ENCODE data around the gene KSR1. TPM values are rescaled to one million over a fixed set of nuclear protein-coding genes. Genes with fewer than 3 reads are reported as not detected.

KSR1 gene
- total RNA-seq, 6 donors from 2014 or later, result 23.0 to 94.3 (median 60.9) TPM

- peak in 1 of 2 donors; percentile 32 for ATAC-seq (ENCODE audit: low FRiP score in 2 of 2)
- Histone ChIP-seq H3K4me1 (peaks cover 21 to 46% (median 25%) of the 10 kb centered on the region in 4 donors), H3K4me3 (peak overlapping the region; percentile 77 to 95 (median 90)), H3K27ac (peak overlapping the region; percentile 81 to 93 (median 86)), H3K36me3 (no peaks in the 10 kb centered on the region), H3K9me3 (no peaks in the 10 kb centered on the region), H3K27me3 (no peaks in the 10 kb centered on the region)
- no peak for TF ChIP-seq POLR2AphosphoS5 (IDR thresholded peaks at IDR 0.05)
- no peak for DNase-seq
- 1 to 2% methylated on average over 18 to 48 of the region's 57 CpGs for WGBS, 2 donors
Measured at GRCh38 chr17:27456681-27457359, 572 bp downstream of the KSR1 start.

GRCh38 chr17:27457360-27457715 is 1.1 kb downstream of the KSR1 start:
- Histone ChIP-seq H3K36me3 (no peaks in the 10 kb centered on the region), H3K4me1 (peaks cover 24 to 51% (median 28%) of the 10 kb centered on the region in 4 donors), H3K27ac (peak overlapping the region in 3 of 4 donors; percentile 81 to 93 (median 87)), H3K9me3 (no peaks in the 10 kb centered on the region), H3K27me3 (no peaks in the 10 kb centered on the region), H3K4me3 (peak overlapping the region; percentile 77 to 95 (median 90))
- ATAC-seq (ENCODE audit: low FRiP score in 2 of 2) (no peak), DNase-seq (no peak)
- WGBS, 2 donors, result 12 to 16% methylated on average over 8 of the region's 8 CpGs
- TF ChIP-seq EP300 (IDR thresholded peaks at IDR 0.05), result no peak

GRCh38 chr17:27457731-27458523 is 1.7 kb downstream of the KSR1 start:
- no peak for TF ChIP-seq EP300 (IDR thresholded peaks at IDR 0.05)
- TF ChIP-seq POLR2A (IDR thresholded peaks at IDR 0.05), result peak in 1 of 4 donors; percentile 22
- TF ChIP-seq CTCF (IDR thresholded peaks at IDR 0.05), result no peak
- TF ChIP-seq POLR2AphosphoS5 (IDR thresholded peaks at IDR 0.05), result no peak
- H3K4me1 ChIP-seq, result peaks cover 24 to 51% (median 28%) of the 10 kb centered on the region in 4 donors
- peak overlapping the region; percentile 77 to 95 (median 90) for H3K4me3 ChIP-seq
- 40 to 54% methylated on average over 14 of the region's 14 CpGs for WGBS, 2 donors
- peak overlapping the region in 1 of 4 donors; percentile 93 for H3K27ac ChIP-seq
- no peaks in the 10 kb centered on the region for H3K36me3 ChIP-seq
- H3K27me3 ChIP-seq, result no peaks in the 10 kb centered on the region
- H3K9me3 ChIP-seq, result no peaks in the 10 kb centered on the region
- DNase-seq (no peak), ATAC-seq (ENCODE audit: low FRiP score in 2 of 2) (no peak)

- Histone ChIP-seq H3K27me3 (no peaks in the 10 kb centered on the region), H3K36me3 (no peaks in the 10 kb centered on the region), H3K4me3 (peak overlapping the region in 1 of 4 donors; percentile 77), H3K9me3 (no peaks in the 10 kb centered on the region), H3K27ac (no peak overlapping the region), H3K4me1 (peaks cover 24 to 53% (median 28%) of the 10 kb centered on the region in 4 donors)
- 44 to 65% methylated on average over 6 of the region's 6 CpGs for WGBS, 2 donors
- TF ChIP-seq POLR2A (IDR thresholded peaks at IDR 0.05), result no peak
- TF ChIP-seq POLR2AphosphoS5 (IDR thresholded peaks at IDR 0.05), result peak in 1 of 2 donors; percentile 18
- ATAC-seq (ENCODE audit: low FRiP score in 2 of 2) (no peak), DNase-seq (no peak)
Measured at GRCh38 chr17:27458524-27458908, 2.3 kb downstream of the KSR1 start.

GRCh38 chr17:27459433-27459832 is 3.2 kb downstream of the KSR1 start:
- ATAC-seq (ENCODE audit: low FRiP score in 2 of 2) (no peak), DNase-seq (peak in 1 of 2 donors; percentile 29)
- 56% methylated on average over 7 of the region's 7 CpGs; no CpG with 5 or more reads in 1 of the 2 donors for WGBS, 2 donors
- Histone ChIP-seq H3K27ac (no peak overlapping the region), H3K4me1 (peaks cover 24 to 55% (median 30%) of the 10 kb centered on the region in 4 donors), H3K4me3 (no peak overlapping the region), H3K36me3 (no peaks in the 10 kb centered on the region), H3K9me3 (no peaks in the 10 kb centered on the region), H3K27me3 (no peaks in the 10 kb centered on the region)
- TF ChIP-seq EP300 (IDR thresholded peaks at IDR 0.05), result no peak
- no peak for TF ChIP-seq POLR2AphosphoS5 (IDR thresholded peaks at IDR 0.05)
- TF ChIP-seq CTCF (IDR thresholded peaks at IDR 0.05), result no peak
- TF ChIP-seq POLR2A (IDR thresholded peaks at IDR 0.05), result no peak

GRCh38 chr17:27460196-27460725 is 4.0 kb downstream of the KSR1 start:
- no peak for ATAC-seq (ENCODE audit: low FRiP score in 2 of 2)
- TF ChIP-seq POLR2AphosphoS5 (IDR thresholded peaks at IDR 0.05) (no peak), POLR2A (IDR thresholded peaks at IDR 0.05) (no peak), CTCF (IDR thresholded peaks at IDR 0.05) (no peak), EP300 (IDR thresholded peaks at IDR 0.05) (no peak)
- no peak for DNase-seq
- no peaks in the 10 kb centered on the region for H3K9me3 ChIP-seq
- no peaks in the 10 kb centered on the region for H3K36me3 ChIP-seq
- H3K27me3 ChIP-seq, result no peaks in the 10 kb centered on the region
- H3K4me1 ChIP-seq, result peaks cover 24 to 55% (median 30%) of the 10 kb centered on the region in 4 donors
- no peak overlapping the region for H3K27ac ChIP-seq
- no peak overlapping the region for H3K4me3 ChIP-seq
- 73 to 86% methylated on average over 5 to 6 of the region's 6 CpGs for WGBS, 2 donors

Data from upper lobe of left lung (tissue), 6 donors.